Endothelial cell of umbilical vein (primary cell): ENCODE data around the gene C7orf33. TPM values are rescaled to one million over a fixed set of nuclear protein-coding genes. Genes with fewer than 3 reads are reported as not detected.
A peak's percentile ranks its signal among the peaks of the same experiment; 100 is the strongest.
"Not testable (repeated sequence)": the region's sequence is repeated elsewhere in the genome, so short reads cannot be mapped to it uniquely, and the experiment has no call there.

Source experiments
- BruUV-seq: library from RNA; stranded (reverse); fragments of 400-500 nt; replicated peaks from 2 replicates; lab custom pipeline; 2021; lab: Mats Ljungman, UMichigan
- CTCF ChIA-PET: fragments of 300-600, 350-600 bp; sonication (Branson Sonifier 250); formaldehyde crosslinking; loops from one replicate; lab custom pipeline; 2021; ENCODE audit warnings: antibody characterized with exemption, inconsistent platforms; lab: Charles Lee
- POLR2A ChIA-PET: fragments of 300-600, 350-600 bp; sonication (Branson Sonifier 250); formaldehyde crosslinking; loops from one replicate; lab custom pipeline; 2021; ENCODE audit warnings: antibody characterized with exemption, inconsistent platforms; lab: Charles Lee
- DNase-seq: peaks from one replicate; pipeline ENCODE4 v3.0.0-alpha.2; 2011; ENCODE audit warnings: low read depth, low spot score
- FAIRE-seq: peaks from 2 replicates; lab custom pipeline; 2011; peaks lifted over from hg19 to GRCh38; lab: Jason Lieb, UNC
- H2AFZ ChIP-seq: 2 replicates; pipeline ENCODE4 v1.6.0; 2012; ENCODE audit warnings: low read depth, low read length, control low read depth, inconsistent platforms
- H3K27ac ChIP-seq: 2 replicates; pipeline ENCODE4 v1.5.1; 2011; ENCODE audit warnings: low read depth, mild to moderate bottlenecking, control low read depth, low read length, moderate library complexity; ENCODE audit not compliant: insufficient read depth
- H3K27me3 ChIP-seq, 2 experiments: 2 replicates each; pipeline versions ENCODE4 v1.6.0 to v1.6.1; 2011; ENCODE audit warnings: low read length in 2 of 2, mixed read lengths in 1 of 2; ENCODE audit not compliant: control insufficient read depth in 2 of 2, insufficient read depth in 2 of 2
- H3K36me3 ChIP-seq, 2 experiments: 2 replicates in 1 of 2; 3 replicates in 1 of 2; pipeline ENCODE4 v1.5.1; 2011; ENCODE audit warnings: low read length in 2 of 2, mild to moderate bottlenecking in 1 of 2, moderate library complexity in 1 of 2; ENCODE audit not compliant: control insufficient read depth in 2 of 2, insufficient read depth in 2 of 2; ENCODE audit errors: extremely low read depth in 1 of 2
- H3K4me1 ChIP-seq: 3 replicates; pipeline ENCODE4 v1.5.1; 2011; ENCODE audit warnings: mild to moderate bottlenecking, low read length; ENCODE audit not compliant: control insufficient read depth, insufficient read depth; ENCODE audit errors: extremely low read depth
- H3K4me2 ChIP-seq: 2 replicates; pipeline ENCODE4 v1.6.1; 2011; ENCODE audit warnings: low read length, control low read depth, mixed read lengths; ENCODE audit not compliant: insufficient read depth
- H3K4me3 ChIP-seq, 3 experiments: fragments of 200-600 bp in 1 of 3; sonication (generic), shearing (Covaris generic) in 1 of 3; replicated peaks in 1 of 3; 2 replicates each; pipeline ENCODE4 v1.5.1; 2011 to 2016; ENCODE audit warnings: control low read depth in 3 of 3, low read length in 3 of 3, mild to moderate bottlenecking in 2 of 3, inconsistent platforms in 1 of 3, low read depth in 1 of 3, moderate library complexity in 1 of 3; ENCODE audit not compliant: insufficient read depth in 1 of 3
- H3K79me2 ChIP-seq: 2 replicates; pipeline ENCODE4 v1.6.0; 2012; ENCODE audit warnings: low read length, inconsistent platforms; ENCODE audit not compliant: control insufficient read depth, insufficient read depth
- H3K9ac ChIP-seq: replicated peaks from 2 replicates; pipeline ENCODE3; 2011; ENCODE audit warnings: low read length, control low read depth; ENCODE audit not compliant: insufficient read depth; ENCODE audit errors: extremely low read depth
- H3K9me1 ChIP-seq: replicated peaks from 3 replicates; pipeline ENCODE4 v1.6.0; 2011; ENCODE audit warnings: mild to moderate bottlenecking, low read length; ENCODE audit not compliant: control insufficient read depth, insufficient read depth; ENCODE audit errors: extremely low read depth
- H3K9me3 ChIP-seq: replicated peaks from 2 replicates; pipeline ENCODE4 v1.5.1; 2012; ENCODE audit warnings: low read length, inconsistent platforms; ENCODE audit not compliant: control insufficient read depth, insufficient read depth
- H4K20me1 ChIP-seq: replicated peaks from 2 replicates; pipeline ENCODE3; 2011; ENCODE audit warnings: mild to moderate bottlenecking, low read length; ENCODE audit not compliant: control insufficient read depth, insufficient read depth; ENCODE audit errors: extremely low read depth
- CTCF ChIP-seq, 2 donors: IDR thresholded peaks; 1 replicate in 1 of 2; 2 replicates in 1 of 2; pipeline ENCODE4 v1.5.1; 2011; ENCODE audit warnings: low read length in 2 of 2, mild to moderate bottlenecking in 2 of 2, moderate library complexity in 2 of 2, control low read depth in 1 of 2, inconsistent platforms in 1 of 2, low read depth in 1 of 2; ENCODE audit not compliant: insufficient read depth in 1 of 2; ENCODE audit errors: extremely low read depth in 1 of 2
- EZH2 ChIP-seq: IDR thresholded peaks from 2 replicates; pipeline ENCODE4 v1.6.1; 2012; ENCODE audit warnings: borderline replicate concordance, low read depth, mild to moderate bottlenecking, moderate library complexity, low read length, inconsistent platforms; ENCODE audit not compliant: severe bottlenecking
- FOS ChIP-seq: IDR thresholded peaks from 2 replicates; pipeline ENCODE4 v1.6.1; 2011; ENCODE audit warnings: mild to moderate bottlenecking, low read length, moderate library complexity, borderline replicate concordance; ENCODE audit not compliant: insufficient read depth
- GATA2 ChIP-seq: IDR thresholded peaks from 2 replicates; pipeline ENCODE4 v1.7.0; 2011; ENCODE audit warnings: low read depth, mild to moderate bottlenecking, moderate library complexity, mixed read lengths, low read length; ENCODE audit not compliant: insufficient read length, insufficient read depth
- JUN ChIP-seq: IDR thresholded peaks from 2 replicates; pipeline ENCODE4 v1.6.1; 2011; ENCODE audit warnings: borderline replicate concordance, low read depth; ENCODE audit not compliant: insufficient read length, insufficient read depth
- MAX ChIP-seq: IDR thresholded peaks from 2 replicates; pipeline ENCODE4 v1.6.1; 2011; ENCODE audit not compliant: insufficient read depth, insufficient read length
- MYC ChIP-seq: IDR thresholded peaks from one replicate; pipeline ENCODE4 v1.6.1; 2011; ENCODE audit warnings: mild to moderate bottlenecking, low read depth, low read length
- POLR2A ChIP-seq: IDR thresholded peaks from 2 replicates; pipeline ENCODE4 v1.6.1; 2012; ENCODE audit warnings: low read depth, mild to moderate bottlenecking, control low read depth, low read length
- POLR2AphosphoS5 ChIP-seq: IDR thresholded peaks from 2 replicates; pipeline ENCODE4 v1.6.1; 2012; ENCODE audit warnings: low read depth, mild to moderate bottlenecking, control low read depth, low read length, moderate library complexity; ENCODE audit not compliant: insufficient read depth
- dilution Hi-C: fragments of 300-500 bp; cut with MboI; formaldehyde crosslinking; loops from one replicate; pipeline ENCODE4 v1.15.0; 2019; ENCODE audit warnings: low sequenced_read_pairs; ENCODE audit not compliant: extremely low pct_ligation_motif_present
- intact Hi-C: fragments of 100-400 bp; cut with micrococcal nuclease; formaldehyde crosslinking; loops from one replicate; pipeline ENCODE4 v1.10.0; 2022
- polyA plus RNA-seq, 4 experiments: library from polyadenylated mRNA; depleted of rRNA in 3 of 4; stranded (reverse) in 3 of 4; unstranded in 1 of 4; fragments of >200 nt; gene quantifications; 2 replicates each; pipeline versions ENCODE4 v1.2.1 to v1.2.3, GENCODE V29; 2011 to 2012; ENCODE audit warnings: missing spikeins in 1 of 4
- total RNA-seq: library from RNA; stranded (reverse); gene quantifications from 2 replicates; pipeline ENCODE4 v1.2.3, GENCODE V29; 2021

C7orf33 gene
- total and polyA plus RNA-seq, 2 donors (not counting 3 experiments of a cell fraction or from before 2014, with no cell fraction given) = not detected

- H3K27ac ChIP-seq, H2AFZ ChIP-seq, H3K9ac ChIP-seq, H3K9me3 ChIP-seq, dilution Hi-C loops, H3K79me2 ChIP-seq, H3K4me1 ChIP-seq, intact Hi-C loops, H3K4me3 ChIP-seq, H3K9me1 ChIP-seq, H3K36me3 ChIP-seq, BruUV-seq, H3K27me3 ChIP-seq, POLR2A ChIA-PET, H4K20me1 ChIP-seq: not testable (repeated sequence)
- peak; percentile 41 for DNase-seq
- peak overlapping the region; percentile 39 for H3K4me2 ChIP-seq
- TF ChIP-seq JUN = peak; percentile 15
- peak; percentile 84 for FAIRE-seq
- CTCF ChIA-PET = interaction anchor here (0.6 to 1.8 kb wide), 5 partner anchors 9 to 402 kb away, joined by 3 to 9 read pairs (median 4); no protein-coding TSS in a partner anchor
Measured at GRCh38 chr7:148564275-148564951, 26.2 kb upstream of the C7orf33 start.

- Histone ChIP-seq H2AFZ (no peak overlapping the region), H3K79me2 (no peaks in the 10 kb centered on the region), H3K9ac (no peak overlapping the region), H3K4me2 (no peak overlapping the region), H4K20me1 (no peaks in the 10 kb centered on the region), H3K9me3 (no peaks in the 10 kb centered on the region), H3K36me3 (no peaks in the 10 kb centered on the region), H3K9me1 (no peaks in the 10 kb centered on the region), H3K4me3 (no peak overlapping the region), H3K27ac (no peak overlapping the region), H3K27me3 (no peaks in the 10 kb centered on the region), H3K4me1 (peaks cover 3% of the 10 kb centered on the region)
- dilution Hi-C loops = no loop called here
- DNase-seq (no peak), FAIRE-seq (no peak)
- BruUV-seq = no TSS peak
- TF ChIP-seq EZH2 = no peak
- no peak for TF ChIP-seq GATA2
- no peak for TF ChIP-seq MYC
- TF ChIP-seq POLR2AphosphoS5 = no peak
- no peak for TF ChIP-seq JUN
- no peak for TF ChIP-seq FOS
- TF ChIP-seq CTCF (IDR thresholded peaks at IDR 0.05; ENCODE audit: extremely low read depth in 1 of 2, insufficient read depth in 1 of 2, low read depth in 1 of 2, low read length in 2 of 2) = no peak
- no peak for TF ChIP-seq MAX
- TF ChIP-seq POLR2A = no peak
- POLR2A ChIA-PET = no interaction called here
- CTCF ChIA-PET = interaction anchor here (0.7 to 1.1 kb wide), 2 partner anchors 9 to 18 kb away, joined by 3 to 4 read pairs; no protein-coding TSS in a partner anchor
- intact Hi-C loops = no loop called here
Measured at GRCh38 chr7:148566736-148567135, 23.8 kb upstream of the C7orf33 start.
